Erythroblast (primary cell): Measurements from ENCODE around the gene NFKBIA.
"Not testable (repeated sequence)": the region's sequence is repeated elsewhere in the genome, so short reads cannot be mapped to it uniquely, and the experiment has no call there.

Experiments used
- DNase-seq, 2 experiments: peaks; one replicate each; lab custom pipeline; 2025; lab: John Stamatoyannopoulos, UW
- GATA1 ChIP-seq: IDR thresholded peaks from 2 replicates; pipeline ENCODE4 v1.6.1; 2011; ENCODE audit warnings: low read depth, mild to moderate bottlenecking, control low read depth, low read length, moderate library complexity
- POLR2A ChIP-seq: IDR thresholded peaks from 2 replicates; pipeline ENCODE4 v1.6.1; 2011; ENCODE audit warnings: mild to moderate bottlenecking, low read length

Gene NFKBIA

DNA sequence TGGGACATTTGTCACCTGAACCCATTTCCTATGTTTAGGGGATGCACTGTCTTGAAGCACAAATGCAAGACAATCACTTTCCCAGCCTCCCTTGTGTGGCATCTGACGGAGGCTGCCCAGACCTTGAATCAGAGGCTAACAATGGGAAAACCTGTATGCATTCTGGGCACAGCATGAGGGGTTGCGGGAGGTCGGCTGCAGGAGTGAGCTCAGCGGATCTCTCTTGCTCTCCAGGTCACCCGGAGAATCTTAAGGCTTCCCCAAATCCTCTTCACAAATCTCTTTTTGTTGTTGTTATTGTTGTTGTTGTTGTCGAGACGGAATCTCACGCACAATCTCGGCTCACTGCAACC, 15.3 kb downstream of the NFKBIA start:
- TF ChIP-seq POLR2A (no peak), GATA1 (no peak)

DNA sequence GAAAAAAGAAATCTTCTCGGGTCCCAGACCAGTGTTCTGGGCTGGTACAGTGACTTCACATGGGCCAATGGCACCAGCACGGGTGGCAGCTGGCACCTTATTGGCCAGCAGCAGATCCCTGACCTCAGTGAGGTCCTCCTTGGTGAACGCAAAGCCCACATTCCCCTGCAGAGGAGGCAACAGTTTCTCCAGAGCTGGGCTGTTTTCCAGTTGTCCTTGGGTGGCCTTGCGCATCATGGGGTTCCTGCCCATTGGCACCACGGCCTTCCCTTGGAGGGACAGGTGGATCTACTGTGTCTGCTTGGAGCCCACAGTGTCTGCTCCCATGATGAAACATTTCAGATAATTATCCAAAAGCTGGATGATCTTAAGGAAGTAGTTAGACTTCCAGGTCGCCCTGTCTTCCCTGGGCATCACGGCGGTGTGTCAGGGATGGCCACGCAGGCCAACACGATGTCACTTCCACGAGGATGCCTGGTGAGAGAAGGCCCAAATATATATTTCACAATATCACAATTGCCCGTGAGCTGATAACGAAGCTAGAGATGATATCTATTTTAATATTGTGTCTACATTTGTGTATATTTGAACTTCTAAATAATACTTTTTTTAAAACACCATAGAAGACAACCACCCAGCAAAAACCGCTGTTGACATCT, 15.8 kb downstream of the NFKBIA start:
- TF ChIP-seq GATA1, result no peak
- no peak for TF ChIP-seq POLR2A
- DNase-seq, result no peak

More for the DNA sequence above, 15.3 kb downstream of the NFKBIA start:
- no peak for DNase-seq

DNA sequence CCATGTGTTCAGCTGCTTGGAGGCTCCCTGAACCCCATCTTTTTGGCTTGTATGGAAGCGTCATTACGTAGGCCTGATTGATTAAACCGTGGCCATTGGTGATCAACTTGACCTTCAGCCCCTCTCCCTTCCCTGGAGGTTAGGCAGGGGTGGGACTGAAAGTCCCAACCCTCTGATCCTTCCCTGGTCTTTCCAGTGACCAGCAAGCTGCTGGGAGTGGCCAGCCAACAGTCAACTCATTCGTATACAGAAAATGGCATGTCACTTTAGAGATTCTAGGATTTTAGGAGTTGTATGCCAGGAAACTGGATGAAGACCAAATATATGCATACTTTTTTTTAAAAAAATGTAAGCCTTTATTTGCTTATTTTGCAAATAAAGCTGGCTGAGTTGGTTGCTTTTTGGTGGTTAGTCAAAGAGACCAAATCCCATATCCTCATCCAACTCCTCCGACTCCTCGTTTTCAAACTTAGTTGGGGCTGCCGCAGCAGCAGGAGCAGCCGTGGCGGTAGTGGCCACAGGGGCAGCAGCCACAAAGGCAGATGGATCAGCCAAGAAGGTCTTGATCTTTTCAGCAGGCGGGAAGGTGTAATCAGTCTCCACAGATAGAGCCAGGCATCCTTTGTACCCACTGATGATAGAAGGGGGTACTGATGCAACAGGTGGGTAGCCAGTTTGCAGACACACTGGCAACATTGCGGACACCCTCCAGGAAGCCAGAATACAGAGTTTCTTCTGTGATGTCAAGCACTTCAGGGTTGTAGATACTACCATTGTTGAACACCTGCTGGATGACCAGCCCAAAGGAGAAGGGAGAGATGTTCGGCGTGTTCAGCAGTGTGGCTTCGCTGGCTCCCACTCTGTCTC, 16.6 kb downstream of the NFKBIA start:
- no peak for DNase-seq
- TF ChIP-seq GATA1 (no peak), POLR2A (no peak)

DNA sequence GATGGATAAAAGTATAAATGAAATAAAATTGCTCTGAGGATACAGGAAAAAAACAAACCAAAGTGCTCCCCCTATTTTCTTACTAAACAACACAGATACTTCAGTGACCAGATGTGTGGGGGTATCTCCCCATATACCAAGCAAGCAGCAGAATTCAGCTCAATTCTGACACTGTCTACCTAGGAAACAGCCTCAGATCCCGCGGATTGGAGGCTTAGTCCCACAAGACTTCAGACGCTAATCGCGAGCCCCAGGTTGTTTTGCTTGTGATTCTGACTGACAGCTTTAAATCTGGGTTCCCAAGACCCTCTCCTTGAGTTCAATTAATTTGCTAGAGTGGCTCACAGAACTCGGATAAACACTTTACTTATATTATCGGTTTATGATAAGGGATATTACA, 17.3 kb downstream of the NFKBIA start:
- DNase-seq, result no peak
- TF ChIP-seq GATA1, result no peak
- no peak for TF ChIP-seq POLR2A

DNA sequence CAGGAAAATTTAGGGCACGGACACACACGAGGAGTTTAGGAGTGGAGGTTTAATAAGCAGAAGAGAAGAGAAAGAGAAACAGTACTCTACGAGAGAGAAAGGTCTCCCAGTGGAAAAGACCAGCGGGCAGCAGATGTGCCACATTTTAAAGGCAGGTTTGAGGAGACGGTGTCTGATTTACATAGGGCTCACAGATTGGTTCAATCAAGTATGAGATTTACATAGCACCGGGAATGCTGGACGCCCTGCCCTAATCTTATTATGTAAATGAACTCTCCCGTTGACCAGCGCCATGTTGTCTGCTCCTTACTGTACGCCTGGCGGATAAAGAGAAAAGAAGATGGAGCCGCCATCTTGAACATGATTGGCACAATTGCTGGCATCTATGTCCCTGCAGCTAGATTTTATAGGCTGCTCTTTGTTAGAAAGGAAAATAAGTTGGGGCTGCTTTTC, 17.9 kb downstream of the NFKBIA start:
- no peak for DNase-seq
- TF ChIP-seq GATA1, result no peak
- no peak for TF ChIP-seq POLR2A

DNA sequence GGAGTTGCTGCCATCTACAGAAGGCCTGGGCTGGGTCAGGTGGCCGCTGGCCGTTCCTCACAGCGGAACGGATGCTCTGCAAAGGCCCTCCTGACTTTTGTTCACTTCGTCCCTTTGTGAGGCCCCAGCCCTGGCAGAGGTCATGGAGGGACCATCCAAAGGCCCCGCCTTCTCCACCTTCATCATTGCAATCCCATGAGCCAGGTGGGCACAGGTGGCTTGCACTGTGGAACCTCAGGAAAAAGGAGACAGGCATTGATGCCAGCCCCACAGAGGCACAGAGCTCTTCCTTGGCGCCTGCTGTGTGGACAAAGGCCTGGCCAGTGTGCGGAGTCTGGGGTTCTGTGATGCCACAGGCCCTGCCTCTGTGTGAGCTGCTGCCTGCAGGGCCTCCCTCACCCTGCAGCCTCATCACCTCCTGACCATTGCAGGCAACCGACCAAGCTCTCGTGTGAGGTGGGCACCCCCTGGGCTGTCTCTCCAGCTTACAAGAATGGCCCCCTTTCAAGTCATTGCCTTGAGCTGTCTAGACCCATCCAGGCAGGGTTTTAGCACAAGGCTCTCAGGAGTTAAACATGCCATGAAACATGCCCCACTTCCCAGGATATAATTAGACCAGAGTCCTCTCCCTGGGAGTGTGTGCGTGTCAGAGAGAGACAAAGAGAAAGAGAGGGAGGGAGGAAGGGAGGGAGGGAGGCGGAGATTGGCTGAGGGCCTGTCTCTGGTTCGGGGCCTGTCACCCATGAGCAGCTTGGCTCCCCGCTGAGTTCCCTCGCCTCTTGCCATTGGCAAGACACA, 19.3 kb downstream of the NFKBIA start:
- DNase-seq, result no peak
- TF ChIP-seq POLR2A (no peak), GATA1 (no peak)

DNA sequence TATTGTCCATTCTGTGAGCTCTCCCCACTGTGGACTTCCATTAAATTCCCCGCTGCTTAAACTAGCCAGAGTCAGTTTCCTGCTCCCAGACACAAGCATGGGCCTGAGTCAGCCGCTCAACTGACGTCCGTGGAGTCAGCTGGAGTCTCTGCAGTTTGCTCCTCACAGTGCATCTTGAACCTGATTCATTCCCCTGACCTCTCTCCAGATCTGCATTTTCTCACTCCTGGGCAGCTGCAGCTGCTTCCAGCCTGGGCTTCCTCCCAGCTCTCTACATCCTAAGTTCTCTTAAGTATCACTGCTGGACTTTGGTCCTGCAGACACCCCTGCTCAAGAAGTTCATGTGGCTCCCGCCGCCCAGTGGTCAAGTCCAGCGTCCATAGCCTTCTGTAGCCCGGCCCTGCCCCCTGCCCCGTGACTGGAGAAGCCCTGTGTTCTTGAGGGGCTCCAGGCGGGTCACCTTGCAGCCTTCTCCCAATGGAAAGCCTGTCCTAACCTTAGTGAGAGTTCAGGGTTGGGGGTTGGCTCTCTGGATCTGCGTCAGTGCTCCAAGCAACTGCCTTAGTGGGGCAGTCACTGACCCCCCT, 20.0 kb downstream of the NFKBIA start:
- TF ChIP-seq POLR2A, result no peak
- no peak for TF ChIP-seq GATA1
- DNase-seq, result no peak

DNA sequence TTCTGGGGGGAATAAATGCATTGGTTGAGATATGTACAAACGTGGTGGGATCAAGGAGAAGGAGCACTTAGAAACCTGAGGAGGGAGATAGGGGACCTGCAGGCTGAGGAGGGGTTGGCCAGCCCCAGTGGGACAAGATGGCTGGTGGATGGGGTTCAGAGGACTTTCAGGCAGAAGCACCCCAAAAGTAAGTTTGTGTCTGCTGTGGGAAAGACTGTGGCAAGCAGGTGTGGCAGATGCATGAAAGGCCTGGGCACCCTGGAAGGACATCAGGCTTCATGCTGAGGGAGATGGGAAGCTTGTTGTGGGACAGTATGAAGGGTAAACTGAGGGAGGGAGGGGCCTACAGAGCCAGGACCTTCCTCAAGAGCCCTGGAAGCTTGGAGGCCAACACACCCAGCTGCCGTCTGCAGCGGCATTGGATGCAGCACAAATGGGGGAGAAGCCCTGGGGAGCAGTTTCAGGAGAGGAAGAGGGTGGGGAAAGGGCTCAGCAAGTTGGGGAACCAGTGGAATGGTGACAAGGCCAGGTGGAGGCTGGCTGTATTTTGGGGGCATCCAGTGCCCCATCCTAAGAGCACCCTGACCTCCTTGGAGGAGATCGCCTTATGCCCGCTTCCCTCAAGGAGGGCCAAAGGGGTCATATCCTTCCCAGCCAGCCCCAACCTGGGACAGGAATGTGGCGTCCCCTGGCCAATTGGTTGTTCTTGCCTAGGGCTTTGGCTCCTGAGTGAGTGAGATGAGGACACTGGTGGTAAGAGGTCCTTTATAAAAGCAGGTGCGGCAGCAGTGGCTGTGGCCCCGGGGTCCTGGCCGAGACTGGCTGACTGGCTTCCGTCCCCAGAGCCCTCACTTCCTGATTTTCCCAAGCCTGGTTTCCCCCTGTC, 20.7 kb downstream of the NFKBIA start:
- no peak for DNase-seq
- TF ChIP-seq POLR2A (no peak), GATA1 (no peak)

DNA sequence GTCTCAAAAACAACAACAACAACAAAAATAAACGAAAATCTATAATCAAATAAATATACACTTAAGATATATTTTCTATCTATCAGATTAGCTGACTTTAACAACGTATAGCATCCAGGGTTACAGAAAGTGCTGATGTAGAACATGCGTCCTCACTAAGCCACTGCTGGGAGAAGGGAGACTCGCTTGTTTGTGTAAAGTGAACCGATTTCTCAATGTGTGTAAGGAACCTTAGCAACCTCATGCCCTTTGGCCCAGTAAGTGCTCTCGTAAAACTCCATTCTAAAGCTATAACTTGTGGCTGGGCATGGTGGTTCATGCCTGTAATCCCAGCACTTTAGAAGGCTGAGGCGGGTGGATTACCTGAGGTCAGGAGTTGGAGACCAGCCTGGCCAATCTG, 23.8 kb downstream of the NFKBIA start:
- TF ChIP-seq POLR2A (no peak), GATA1 (no peak)

DNA sequence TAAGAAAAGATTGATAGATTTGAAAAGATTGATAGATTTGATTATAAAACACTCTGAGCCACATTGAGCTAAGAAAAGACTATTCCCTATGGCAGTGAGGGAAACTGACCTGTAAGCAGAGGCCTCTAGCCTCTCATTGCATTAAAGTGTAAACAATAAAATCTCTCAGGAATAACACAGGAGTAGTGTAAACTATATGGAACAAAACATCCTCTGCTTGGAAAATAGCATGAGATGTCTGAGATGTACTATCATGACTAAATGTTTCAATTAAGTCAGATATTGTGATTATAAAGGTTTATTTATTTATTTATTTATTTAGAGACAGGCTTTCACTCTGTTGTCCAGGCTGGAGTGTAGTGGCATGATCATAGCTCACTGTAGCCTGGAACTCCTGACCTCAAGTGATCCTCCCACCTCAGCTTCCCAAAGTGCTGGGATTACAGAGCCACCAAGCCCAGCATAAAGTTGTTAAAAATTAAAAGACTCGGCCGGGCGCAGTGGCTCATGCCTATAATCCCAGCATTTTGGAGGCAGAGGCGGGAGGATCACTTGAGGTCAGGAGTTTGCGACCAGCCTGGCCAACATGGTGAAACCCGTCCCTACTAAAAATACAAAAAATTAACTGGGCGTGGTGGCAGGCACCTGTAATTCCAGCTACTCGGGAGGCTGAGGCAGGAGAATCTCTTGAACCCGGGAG, 25.2 kb downstream of the NFKBIA start:
- DNase-seq, result not testable (repeated sequence)

More for the DNA sequence above, 23.8 kb downstream of the NFKBIA start:
- DNase-seq, result no peak

DNA sequence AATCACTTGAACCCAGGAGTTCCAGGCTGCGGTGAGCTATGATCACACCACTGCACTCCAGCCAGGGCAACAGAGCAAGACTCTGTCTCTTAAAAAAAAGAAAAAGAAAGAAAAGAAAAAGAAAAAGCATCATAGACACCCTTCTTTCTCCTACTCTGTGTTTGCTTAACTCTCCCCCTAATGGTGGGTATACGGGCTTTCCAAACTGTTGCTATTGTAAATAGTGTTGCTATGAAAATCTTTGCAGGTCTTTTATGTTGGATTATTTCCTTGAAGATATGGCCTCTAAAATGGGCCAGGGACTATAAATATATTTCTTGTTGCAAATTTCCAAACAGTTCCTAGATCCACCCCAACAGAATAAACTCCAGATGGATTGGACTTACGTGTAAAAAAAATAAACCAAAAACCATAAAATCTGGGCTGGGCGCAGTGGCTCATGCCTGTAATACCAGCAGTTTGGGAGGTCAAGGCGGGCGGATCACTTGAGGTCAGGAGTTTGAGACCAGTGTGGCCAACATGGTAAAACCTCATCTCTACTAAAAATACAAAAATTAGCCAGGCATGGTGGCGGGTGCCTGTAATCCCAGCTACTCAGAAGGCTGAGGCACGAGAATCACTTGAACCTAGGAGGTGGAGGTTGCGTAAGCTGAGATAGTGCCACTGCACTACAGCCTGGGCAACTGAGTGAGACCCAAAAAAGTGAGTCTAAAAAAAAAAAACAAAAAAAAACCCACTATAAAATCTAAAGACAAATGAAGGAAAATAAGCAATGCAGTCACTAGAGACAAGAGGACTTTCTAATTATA, 25.9 kb downstream of the NFKBIA start:
- no peak for DNase-seq
- TF ChIP-seq POLR2A, result no peak

DNA sequence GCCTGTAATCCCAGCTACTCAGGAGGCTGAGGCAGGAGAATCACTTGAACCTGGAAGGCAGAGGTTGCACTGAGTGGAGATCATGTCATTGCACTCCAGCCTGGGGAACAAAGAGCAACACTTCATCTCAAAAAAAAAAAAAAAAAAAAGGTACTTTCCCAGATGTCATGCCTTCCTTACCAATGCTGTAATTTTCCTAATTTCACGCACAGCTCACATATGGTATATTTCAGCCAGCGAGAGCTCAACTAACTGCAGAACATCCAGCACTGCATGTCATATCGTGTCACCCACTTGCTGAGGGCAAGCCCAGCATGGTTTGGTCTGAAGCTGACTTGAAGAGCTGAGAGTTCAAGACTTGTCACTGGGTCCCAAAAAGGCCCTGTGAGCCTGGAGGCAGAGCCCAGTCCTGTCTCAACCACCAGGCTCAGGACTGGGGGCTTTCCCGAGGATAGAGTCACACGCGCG, 29.0 kb downstream of the NFKBIA start:
- TF ChIP-seq POLR2A (no peak), GATA1 (no peak)
- no peak for DNase-seq
